Right lobe of liver (tissue), 4 donors: ENCODE results near the gene FXR2.

ENCODE experiments used
- POLR2A ChIP-seq: fragments of 450-650 bp; IDR thresholded peaks from one replicate; pipeline ENCODE4 v1.6.1; 2017; ENCODE audit warnings: antibody characterized with exemption, mild to moderate bottlenecking
- TF ChIP-seq, protein P1 (sequence below), 4 donors: fragments of 200-600 bp in 3 of 4; fragments of 450-650 bp in 1 of 4; IDR thresholded peaks; one replicate each; pipeline versions ENCODE4 v1.5.1 to v1.8.0; 2016 to 2022; ENCODE audit warnings: antibody characterized with exemption in 4 of 4, mild to moderate bottlenecking in 2 of 4
- donor health status: DM: no; HTN: no; CAD: no.
- donor health status: DM: no; HTN: no; CAD: no.
- donor health status: DM: no; HTN: yes; CAD: no.

DNA sequence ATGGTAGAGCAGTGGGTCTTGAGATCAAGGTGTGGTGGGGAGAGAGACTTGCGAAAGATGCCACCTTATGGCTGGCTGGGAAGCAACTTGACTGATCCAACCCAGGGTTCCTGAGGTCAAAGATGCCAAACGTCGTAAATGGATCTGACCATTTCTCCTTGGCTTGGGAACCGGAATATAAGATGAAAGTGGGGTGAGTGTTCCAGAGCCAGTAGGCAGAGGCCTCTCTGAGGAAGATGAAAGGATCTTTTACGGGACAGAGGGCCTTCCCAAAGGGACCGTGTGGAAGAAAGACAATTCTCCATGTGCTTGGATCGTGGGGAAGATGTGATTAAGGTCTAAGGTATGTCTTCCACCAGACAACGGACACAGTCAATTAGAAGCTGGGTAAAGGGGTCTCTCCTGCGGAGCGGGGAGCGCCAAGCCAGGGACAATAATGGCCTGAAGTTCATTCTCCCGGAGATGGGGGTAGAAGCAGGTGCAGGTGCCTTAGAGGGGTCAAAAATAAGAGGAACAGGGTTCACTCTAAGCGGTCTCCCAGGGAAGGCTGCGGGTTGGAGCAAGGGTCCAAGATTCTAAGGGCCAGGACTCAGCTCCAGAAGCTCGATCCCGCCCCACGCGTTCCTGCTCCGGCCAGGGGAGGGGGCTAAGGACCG is 800 bp downstream of the FXR2 start:
- TF ChIP-seq, protein P1, sequence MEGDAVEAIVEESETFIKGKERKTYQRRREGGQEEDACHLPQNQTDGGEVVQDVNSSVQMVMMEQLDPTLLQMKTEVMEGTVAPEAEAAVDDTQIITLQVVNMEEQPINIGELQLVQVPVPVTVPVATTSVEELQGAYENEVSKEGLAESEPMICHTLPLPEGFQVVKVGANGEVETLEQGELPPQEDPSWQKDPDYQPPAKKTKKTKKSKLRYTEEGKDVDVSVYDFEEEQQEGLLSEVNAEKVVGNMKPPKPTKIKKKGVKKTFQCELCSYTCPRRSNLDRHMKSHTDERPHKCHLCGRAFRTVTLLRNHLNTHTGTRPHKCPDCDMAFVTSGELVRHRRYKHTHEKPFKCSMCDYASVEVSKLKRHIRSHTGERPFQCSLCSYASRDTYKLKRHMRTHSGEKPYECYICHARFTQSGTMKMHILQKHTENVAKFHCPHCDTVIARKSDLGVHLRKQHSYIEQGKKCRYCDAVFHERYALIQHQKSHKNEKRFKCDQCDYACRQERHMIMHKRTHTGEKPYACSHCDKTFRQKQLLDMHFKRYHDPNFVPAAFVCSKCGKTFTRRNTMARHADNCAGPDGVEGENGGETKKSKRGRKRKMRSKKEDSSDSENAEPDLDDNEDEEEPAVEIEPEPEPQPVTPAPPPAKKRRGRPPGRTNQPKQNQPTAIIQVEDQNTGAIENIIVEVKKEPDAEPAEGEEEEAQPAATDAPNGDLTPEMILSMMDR (IDR thresholded peaks at IDR 0.05), result no peak
- TF ChIP-seq POLR2A, result no peak
